GM12864 (cell line): Measurements from ENCODE around the gene ABCC3.

Experiments
- DNase-seq: peaks from one replicate; pipeline ENCODE4 v3.0.0-alpha.2; 2011; ENCODE audit warnings: low read depth
- H3K4me3 ChIP-seq: 2 replicates; pipeline ENCODE4 v1.5.1; 2011; ENCODE audit warnings: mild to moderate bottlenecking, low read depth, low read length, control low read depth
- CTCF ChIP-seq: IDR thresholded peaks from 2 replicates; pipeline ENCODE4 v1.5.1; 2011; ENCODE audit warnings: low read depth, mild to moderate bottlenecking, moderate library complexity, low read length, control low read depth, inconsistent platforms; ENCODE audit errors: missing control alignments

Gene ABCC3

GRCh38 chr17:50598487-50598886, 36.2 kb upstream of the ABCC3 start:
- H3K4me3 ChIP-seq, result no peak overlapping the region
- peak; percentile 18 for DNase-seq
- TF ChIP-seq CTCF, result no peak

GRCh38 chr17:50599606-50600005, 35.1 kb upstream of the ABCC3 start:
- DNase-seq, result no peak
- H3K4me3 ChIP-seq, result no peak overlapping the region
- no peak for TF ChIP-seq CTCF

- TF ChIP-seq CTCF, result no peak
- no peak for DNase-seq
- H3K4me3 ChIP-seq, result no peak overlapping the region
Observed at GRCh38 chr17:50601823-50602375, 32.8 kb upstream of the ABCC3 start.

- TF ChIP-seq CTCF, result no peak
- no peak for DNase-seq
- no peak overlapping the region for H3K4me3 ChIP-seq
Observed at GRCh38 chr17:50602836-50603235, 31.8 kb upstream of the ABCC3 start.

GRCh38 chr17:50603340-50603739, 31.3 kb upstream of the ABCC3 start:
- TF ChIP-seq CTCF, result peak; percentile 54
- no peak for DNase-seq
- no peak overlapping the region for H3K4me3 ChIP-seq

GRCh38 chr17:50604513-50604912, 30.2 kb upstream of the ABCC3 start:
- TF ChIP-seq CTCF, result no peak
- no peak for DNase-seq
- no peak overlapping the region for H3K4me3 ChIP-seq

- no peak for TF ChIP-seq CTCF
- no peak overlapping the region for H3K4me3 ChIP-seq
- no peak for DNase-seq
Observed at GRCh38 chr17:50605429-50605828, 29.3 kb upstream of the ABCC3 start.
